SK-N-SH (cell line): ENCODE data around the gene NID1. TPM values are rescaled to one million over a fixed set of nuclear protein-coding genes. Genes with fewer than 3 reads are reported as not detected.

Source experiments
- CTCF ChIA-PET: fragments of 300-600, 350-600 bp; formaldehyde crosslinking; extraction: SDS; loops from one replicate; lab custom pipeline; 2021; lab: Yijun Ruan, JAX
- POLR2A ChIA-PET: fragments of 350-600 bp; sonication (Branson Sonifier 250); formaldehyde crosslinking; extraction: SDS; loops from one replicate; lab custom pipeline; 2020; ENCODE audit warnings: antibody characterized with exemption, inconsistent platforms; lab: Yijun Ruan, JAX
- DNase-seq: peaks from one replicate; pipeline ENCODE4 v3.0.0; 2012
- H2AFZ ChIP-seq: fragments of 200-600 bp; sonication (generic); 2 replicates; pipeline ENCODE4 v1.8.1; 2016; ENCODE audit warnings: antibody characterized with exemption, mild to moderate bottlenecking, low read depth
- H3F3A ChIP-seq: fragments of 200-600 bp; sonication (generic); replicated peaks from 2 replicates; pipeline ENCODE3; 2016; ENCODE audit warnings: antibody characterized with exemption, mild to moderate bottlenecking; ENCODE audit not compliant: insufficient read depth
- H3K27ac ChIP-seq, 2 experiments: fragments of 200-500 bp in 1 of 2; fragments of 200-600 bp in 1 of 2; sonication (Bioruptor generic) in 1 of 2; sonication (generic), shearing (Covaris generic) in 1 of 2; 2 replicates each; pipeline versions ENCODE4 v1.5.1 to v1.6.1; 2014 to 2016; ENCODE audit warnings: low read depth in 2 of 2, inconsistent platforms in 1 of 2, low read length in 1 of 2, mild to moderate bottlenecking in 1 of 2, mixed read lengths in 1 of 2
- H3K27me3 ChIP-seq: fragments of 200-600 bp; sonication (generic), shearing (Covaris generic); 2 replicates; pipeline ENCODE4 v1.6.1; 2016; ENCODE audit warnings: mixed run types; ENCODE audit not compliant: insufficient read depth
- H3K36me3 ChIP-seq, 2 experiments: fragments of 200-500 bp in 1 of 2; fragments of 200-600 bp in 1 of 2; sonication (Bioruptor generic) in 1 of 2; sonication (generic) in 1 of 2; replicated peaks in 1 of 2; 2 replicates each; pipeline versions ENCODE3 to v1.5.1; 2014 to 2016; ENCODE audit warnings: low read length in 1 of 2, mild to moderate bottlenecking in 1 of 2; ENCODE audit not compliant: insufficient read depth in 2 of 2, control insufficient read depth in 1 of 2
- H3K4me1 ChIP-seq, 2 experiments: fragments of 200-500 bp in 1 of 2; fragments of 200-600 bp in 1 of 2; sonication (Bioruptor generic) in 1 of 2; sonication (generic), shearing (Covaris generic) in 1 of 2; 2 replicates each; pipeline versions ENCODE4 v1.5.1 to v1.6.1; 2014 to 2016; ENCODE audit warnings: low read depth in 1 of 2, low read length in 1 of 2, mixed run types in 1 of 2; ENCODE audit not compliant: insufficient read depth in 2 of 2, control insufficient read depth in 1 of 2
- H3K4me2 ChIP-seq: fragments of 200-600 bp; sonication (generic), shearing (Covaris generic); 2 replicates; pipeline ENCODE4 v1.6.1; 2017; ENCODE audit warnings: mixed run types
- H3K4me3 ChIP-seq, 2 experiments: fragments of 200-500 bp in 1 of 2; fragments of 200-600 bp in 1 of 2; sonication (Bioruptor generic) in 1 of 2; sonication (generic), shearing (Covaris generic) in 1 of 2; 2 replicates each; pipeline versions ENCODE4 v1.5.1 to v1.8.1; 2014 to 2016; ENCODE audit warnings: low read depth in 2 of 2, inconsistent platforms in 1 of 2, low read length in 1 of 2, mild to moderate bottlenecking in 1 of 2, mixed read lengths in 1 of 2, moderate library complexity in 1 of 2
- H3K79me2 ChIP-seq: fragments of 200-600 bp; sonication (generic); 2 replicates; pipeline ENCODE4 v1.8.1; 2017; ENCODE audit warnings: mild to moderate bottlenecking; ENCODE audit not compliant: insufficient read depth
- H3K9ac ChIP-seq: fragments of 200-600 bp; sonication (generic); 2 replicates; pipeline ENCODE4 v1.6.1; 2017; ENCODE audit warnings: mixed run types
- H3K9me2 ChIP-seq: fragments of 200-600 bp; sonication (generic); 2 replicates; pipeline ENCODE4 v1.6.1; 2017; ENCODE audit warnings: mixed run types
- H3K9me3 ChIP-seq: fragments of 200-600 bp; sonication (generic); 2 replicates; pipeline ENCODE4 v1.6.1; 2017; ENCODE audit warnings: mixed run types, mild to moderate bottlenecking, moderate library complexity
- H4K20me1 ChIP-seq: fragments of 200-600 bp; sonication (generic); 2 replicates; pipeline ENCODE4 v1.6.1; 2017; ENCODE audit warnings: mild to moderate bottlenecking, mixed run types; ENCODE audit not compliant: insufficient read depth
- EZH2phosphoT487 ChIP-seq: fragments of 200-600 bp; sonication (generic); IDR thresholded peaks from 2 replicates; pipeline ENCODE4 v1.6.1; 2017; ENCODE audit warnings: low read depth, mixed run types, mild to moderate bottlenecking, antibody characterized with exemption, moderate library complexity, borderline replicate concordance
- GABPA ChIP-seq: IDR thresholded peaks from 2 replicates; pipeline ENCODE4 v1.4.0; 2012; ENCODE audit warnings: low read depth, mild to moderate bottlenecking
- MEF2A ChIP-seq: IDR thresholded peaks from 2 replicates; pipeline ENCODE4 v1.4.0; 2012; ENCODE audit warnings: low read depth, borderline replicate concordance
- MXI1 ChIP-seq: IDR thresholded peaks from 2 replicates; pipeline ENCODE4 v1.6.1; 2012; ENCODE audit warnings: mild to moderate bottlenecking, low read depth, low read length, improper control_type of control experiment
- NFIC ChIP-seq: IDR thresholded peaks from 2 replicates; pipeline ENCODE4 v1.4.0; 2012; ENCODE audit warnings: borderline replicate concordance
- PBX3 ChIP-seq: IDR thresholded peaks from 2 replicates; pipeline ENCODE4; 2012
- RXRA ChIP-seq: IDR thresholded peaks from 2 replicates; pipeline ENCODE4 v1.4.0; 2012; ENCODE audit warnings: low read depth, mild to moderate bottlenecking, borderline replicate concordance
- WGBS: methylation state at CpG from one replicate; pipeline ENCODE4 v1.1.6; 2017; ENCODE audit warnings: low lambda C conversion rate; 5-methylcytosine and 5-hydroxymethylcytosine counted together
- polyA plus RNA-seq, 3 experiments: library from polyadenylated mRNA; depleted of rRNA; stranded (reverse); fragments of >200 nt; gene quantifications; 2 replicates each; pipeline ENCODE4 v1.2.3, GENCODE V29; 2012

Gene NID1
- polyA plus RNA-seq, 1 of the 3 experiments (the other 2 are of a cell fraction): 74.3 TPM

GRCh38 chr1:235960809-235961208, 104.1 kb downstream of the NID1 start (continued):
- TF ChIP-seq MXI1: no peak
- TF ChIP-seq NFIC: no peak
- no peak for TF ChIP-seq RXRA
- TF ChIP-seq EZH2phosphoT487: no peak

- no peaks in the 10 kb centered on the region for H3K27me3 ChIP-seq
- H3F3A ChIP-seq: peaks cover 5% of the 10 kb centered on the region
- POLR2A ChIA-PET: no interaction called here
- DNase-seq: no peak
- no peak overlapping the region for H3K4me3 ChIP-seq
- no peak overlapping the region for H3K4me2 ChIP-seq
- H3K4me1 ChIP-seq: no peaks in the 10 kb centered on the region
- no peak overlapping the region for H3K27ac ChIP-seq
- CTCF ChIA-PET: interaction anchor here (1.7 to 9.4 kb wide), 2 partner anchors 14 to 705 kb away, joined by 3 to 70 read pairs; no protein-coding TSS in a partner anchor
- no peaks in the 10 kb centered on the region for H3K79me2 ChIP-seq
- H2AFZ ChIP-seq: no peak overlapping the region
- no peaks in the 10 kb centered on the region for H3K9me2 ChIP-seq
- TF ChIP-seq EZH2phosphoT487 (no peak), PBX3 (no peak), GABPA (no peak), NFIC (no peak)
- WGBS: 95% methylated on average over 12 of the region's 12 CpGs
- H3K9ac ChIP-seq: no peak overlapping the region
- no peaks in the 10 kb centered on the region for H3K9me3 ChIP-seq
- H4K20me1 ChIP-seq: no peaks in the 10 kb centered on the region
- H3K36me3 ChIP-seq: no peaks in the 10 kb centered on the region
Observed at GRCh38 chr1:235958021-235958420, 106.9 kb downstream of the NID1 start.

GRCh38 chr1:235955777-235956176, 109.1 kb downstream of the NID1 start:
- TF ChIP-seq MEF2A: no peak
- CTCF ChIA-PET: interaction anchor here (0.6 to 9.4 kb wide), 3 partner anchors 9 to 1793 kb away, joined by 3 to 70 read pairs (median 4); no protein-coding TSS in a partner anchor
- H3F3A ChIP-seq: peaks cover 5% of the 10 kb centered on the region
- no peaks in the 10 kb centered on the region for H4K20me1 ChIP-seq
- H3K27me3 ChIP-seq: no peaks in the 10 kb centered on the region
- H3K36me3 ChIP-seq: no peaks in the 10 kb centered on the region
- H3K27ac ChIP-seq: no peak overlapping the region
- H3K9ac ChIP-seq: no peak overlapping the region
- no peaks in the 10 kb centered on the region for H3K9me2 ChIP-seq
- no peaks in the 10 kb centered on the region for H3K79me2 ChIP-seq
- H3K4me3 ChIP-seq: no peak overlapping the region
- no peak for DNase-seq
- WGBS: 86% methylated on average over 4 of the region's 4 CpGs
- H3K4me1 ChIP-seq: no peaks in the 10 kb centered on the region
- no peak overlapping the region for H3K4me2 ChIP-seq
- no peak overlapping the region for H2AFZ ChIP-seq
- no peaks in the 10 kb centered on the region for H3K9me3 ChIP-seq
- POLR2A ChIA-PET: no interaction called here
